Stimulated activated CD4-positive, alpha-beta T cell treated with anti-CD3 and anti-CD28 coated beads, Interleukin-1b, Interleukin-23, amount 100 ng/mL, for 24 hours (primary cell): ENCODE data around the gene IGFBP3.

Source experiments
- DNase-seq, 4 experiments: peaks; one replicate each; pipeline ENCODE4 v3.0.0-alpha.2; 2020; ENCODE audit warnings: low read depth in 4 of 4, low spot score in 1 of 4

Gene IGFBP3

DNA sequence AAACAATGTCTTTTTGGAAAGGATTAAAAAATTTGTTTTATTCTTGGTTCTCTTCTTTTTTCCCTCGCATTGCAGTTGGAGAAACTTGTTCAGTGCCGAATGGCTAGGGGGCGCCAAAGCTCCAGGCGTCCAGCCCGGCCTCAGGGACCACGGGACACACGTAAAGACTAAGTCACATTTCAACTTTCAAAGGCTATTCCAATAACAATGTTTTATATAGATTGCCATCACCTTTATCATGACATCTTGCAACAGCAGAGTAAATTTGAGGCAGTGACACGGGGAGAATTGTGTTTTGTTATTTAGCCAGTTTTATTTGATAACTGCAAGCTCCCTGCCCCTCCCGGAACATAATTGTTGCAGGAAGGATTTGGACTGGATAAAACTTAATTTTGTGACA lies 2.2 kb upstream of the IGFBP3 start:
- DNase-seq: peak in 1 of 4 experiments; percentile 23

DNA sequence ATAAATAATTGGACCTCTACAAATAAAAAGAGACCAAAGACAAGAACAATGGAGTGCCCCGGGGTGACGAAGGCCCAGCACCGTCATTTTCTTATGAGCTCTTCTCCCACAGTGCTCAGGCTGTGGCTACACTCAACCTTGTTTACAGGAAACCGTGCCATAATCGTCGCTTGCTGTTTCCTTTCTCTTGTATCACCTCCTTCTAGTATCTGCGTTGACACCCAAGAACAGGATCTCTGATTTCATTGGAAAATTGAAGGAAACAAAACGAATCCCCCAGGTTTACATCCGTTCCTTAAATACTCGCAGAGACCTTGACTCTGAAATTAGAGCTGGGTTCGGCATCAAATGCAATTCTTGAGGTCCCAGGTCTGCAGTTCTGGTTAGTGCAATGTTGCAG lies 1.7 kb upstream of the IGFBP3 start:
- DNase-seq: no peak

GRCh38 chr7:45921699-45922519 lies 837 bp upstream of the IGFBP3 start:
- no peak for DNase-seq

DNA sequence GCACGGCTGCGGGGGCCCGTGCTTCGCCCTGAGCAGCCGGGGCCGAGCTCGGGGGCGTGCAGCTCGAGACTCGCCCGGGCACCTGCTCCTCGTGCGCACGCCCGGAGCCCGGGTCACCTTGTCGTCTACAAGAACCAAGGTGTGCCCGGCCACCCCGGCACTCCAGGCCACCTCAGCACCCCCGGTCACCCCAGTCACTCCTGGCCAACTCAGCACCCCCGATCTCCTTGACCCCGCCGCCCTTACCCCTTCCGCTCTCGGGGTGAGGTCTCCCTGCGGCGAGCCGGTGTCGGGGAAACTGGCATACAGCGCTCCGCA lies 268 bp upstream of the IGFBP3 start:
- DNase-seq: no peak

DNA sequence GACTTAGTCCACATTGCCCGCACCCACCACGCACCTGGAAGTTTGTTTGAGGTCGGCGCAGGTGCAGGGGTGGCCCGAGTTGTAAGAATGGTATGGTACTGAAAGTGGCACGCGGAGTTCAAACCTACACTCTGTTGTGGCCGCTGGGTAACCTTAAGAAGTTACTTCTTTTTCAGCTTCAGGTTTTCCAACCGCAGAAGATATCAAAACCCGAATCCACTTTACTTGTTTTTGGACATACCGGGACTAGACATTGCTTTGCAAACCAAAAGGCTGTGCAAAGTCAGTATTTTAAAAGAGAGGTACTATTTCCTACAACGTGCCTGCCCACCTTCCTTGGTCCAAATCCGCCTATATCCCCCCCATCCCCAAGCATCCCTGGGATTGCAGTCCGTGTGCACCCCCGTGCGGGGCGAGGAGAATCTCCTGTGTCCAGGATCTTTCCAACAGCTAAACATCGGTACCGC lies 1.0 kb downstream of the IGFBP3 start:
- no peak for DNase-seq

GRCh38 chr7:45919231-45919784 lies 1.8 kb downstream of the IGFBP3 start:
- no peak for DNase-seq

DNA sequence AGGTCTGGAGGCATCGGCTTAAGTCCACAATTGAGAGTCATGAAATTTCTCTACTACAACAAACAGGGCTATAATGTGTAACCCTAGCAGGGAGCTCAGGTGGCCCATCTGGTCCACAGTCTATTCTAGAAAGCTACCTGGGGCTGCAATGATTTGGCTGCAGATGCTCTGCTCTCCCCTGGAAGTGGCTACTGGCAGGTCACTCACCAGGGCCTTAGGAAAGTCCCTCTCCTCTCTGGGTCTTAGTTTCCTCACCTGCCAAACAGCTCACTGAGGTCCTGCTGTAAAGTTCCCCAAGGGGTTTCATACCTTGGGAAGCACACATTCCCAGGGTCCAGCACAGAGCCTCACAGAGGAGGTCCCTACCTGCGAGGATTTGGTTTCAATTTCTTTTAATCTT lies 2.5 kb downstream of the IGFBP3 start:
- no peak for DNase-seq

- DNase-seq: peak; percentile 59 to 74 (median 66)
Measured at GRCh38 chr7:45917658-45918057, 3.4 kb downstream of the IGFBP3 start.

- no peak for DNase-seq
Measured at GRCh38 chr7:45917064-45917463, 4.0 kb downstream of the IGFBP3 start.

GRCh38 chr7:45915606-45916005 lies 5.5 kb downstream of the IGFBP3 start:
- no peak for DNase-seq

DNA sequence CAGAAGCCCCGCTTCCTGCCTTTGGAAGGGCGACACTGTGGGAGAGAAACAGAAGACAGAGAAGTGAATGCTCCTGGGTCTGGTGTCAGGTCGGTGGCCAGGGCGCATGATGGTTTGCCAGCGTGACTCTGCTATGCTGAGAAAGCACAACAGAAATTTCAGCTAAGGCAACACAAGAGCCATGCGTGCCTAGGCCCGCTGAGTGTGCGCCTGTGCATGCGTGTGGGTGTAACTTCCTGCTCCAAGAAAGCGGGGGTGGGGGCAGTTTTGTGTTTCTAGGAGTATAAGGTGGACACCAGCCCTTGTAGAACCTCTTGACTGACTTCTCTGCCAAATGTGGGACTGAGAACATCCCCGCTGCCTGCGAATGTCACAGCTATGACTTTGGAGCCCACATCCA lies 6.2 kb downstream of the IGFBP3 start:
- DNase-seq: no peak

GRCh38 chr7:45912972-45913371 lies 8.1 kb downstream of the IGFBP3 start:
- DNase-seq: no peak

GRCh38 chr7:45911311-45911710 lies 9.8 kb downstream of the IGFBP3 start:
- DNase-seq: no peak

DNA sequence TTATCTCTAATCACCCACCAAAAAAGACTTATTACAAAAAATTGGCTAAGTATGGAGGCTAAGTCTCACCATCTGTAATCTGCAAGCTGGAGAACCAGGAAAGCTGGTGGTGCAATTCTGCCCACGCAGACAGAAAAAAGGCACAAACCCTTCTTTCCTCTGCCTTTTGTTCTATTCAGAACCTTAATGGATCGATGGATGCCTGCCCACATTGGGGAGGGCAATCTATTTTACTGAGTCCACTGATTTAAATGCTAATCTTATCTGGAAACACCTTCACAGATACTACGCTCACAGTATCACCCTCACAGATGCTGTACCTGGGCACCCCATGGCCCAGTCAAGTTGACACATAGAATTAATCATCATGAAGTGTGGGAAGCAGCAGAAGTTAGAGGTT lies 10.2 kb downstream of the IGFBP3 start:
- no peak for DNase-seq

- no peak for DNase-seq
Measured at GRCh38 chr7:45909561-45909960, 11.5 kb downstream of the IGFBP3 start.

DNA sequence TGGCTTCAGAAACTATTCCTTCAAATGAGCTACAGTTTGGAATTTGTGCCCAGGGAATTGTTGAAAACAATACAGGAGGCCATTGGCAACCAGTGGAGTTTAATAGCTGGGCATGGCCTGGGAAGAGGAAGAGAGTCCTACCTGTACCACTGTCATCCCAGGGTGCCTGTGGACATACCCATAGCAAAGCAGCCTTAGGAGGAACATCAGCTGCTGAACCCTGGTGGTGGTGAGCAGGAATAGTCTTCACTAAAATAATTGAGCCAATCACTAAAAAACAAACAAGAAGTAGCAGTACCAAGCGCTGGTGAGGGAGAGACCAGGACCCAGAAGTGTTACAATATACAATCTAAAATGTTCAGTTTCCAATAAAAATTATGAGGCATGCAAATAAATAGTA lies 18.3 kb downstream of the IGFBP3 start:
- no peak for DNase-seq

- DNase-seq: no peak
Measured at GRCh38 chr7:45901566-45901965, 19.5 kb downstream of the IGFBP3 start.

DNA sequence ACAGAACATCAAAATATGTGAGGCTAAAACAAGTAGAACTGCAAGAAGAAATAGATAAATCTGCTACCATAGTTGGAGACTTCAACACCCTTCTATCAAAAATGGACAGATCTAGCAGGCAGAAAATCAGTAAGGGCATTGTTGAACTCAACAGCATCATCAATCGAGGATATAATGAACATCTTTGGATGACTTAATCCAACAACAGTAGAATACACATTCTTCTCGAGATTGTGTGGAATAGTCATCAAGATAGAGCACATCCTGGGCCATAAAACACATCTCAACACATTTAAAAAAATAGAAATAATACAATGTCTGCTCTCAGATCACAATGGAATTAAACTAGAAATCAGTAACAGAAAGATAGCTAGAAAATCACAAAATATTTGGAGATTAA lies 22.9 kb downstream of the IGFBP3 start:
- DNase-seq: no peak

GRCh38 chr7:45897042-45897690 lies 23.9 kb downstream of the IGFBP3 start:
- DNase-seq: no peak

- no peak for DNase-seq
Measured at GRCh38 chr7:45894665-45895062, 26.4 kb downstream of the IGFBP3 start.

DNA sequence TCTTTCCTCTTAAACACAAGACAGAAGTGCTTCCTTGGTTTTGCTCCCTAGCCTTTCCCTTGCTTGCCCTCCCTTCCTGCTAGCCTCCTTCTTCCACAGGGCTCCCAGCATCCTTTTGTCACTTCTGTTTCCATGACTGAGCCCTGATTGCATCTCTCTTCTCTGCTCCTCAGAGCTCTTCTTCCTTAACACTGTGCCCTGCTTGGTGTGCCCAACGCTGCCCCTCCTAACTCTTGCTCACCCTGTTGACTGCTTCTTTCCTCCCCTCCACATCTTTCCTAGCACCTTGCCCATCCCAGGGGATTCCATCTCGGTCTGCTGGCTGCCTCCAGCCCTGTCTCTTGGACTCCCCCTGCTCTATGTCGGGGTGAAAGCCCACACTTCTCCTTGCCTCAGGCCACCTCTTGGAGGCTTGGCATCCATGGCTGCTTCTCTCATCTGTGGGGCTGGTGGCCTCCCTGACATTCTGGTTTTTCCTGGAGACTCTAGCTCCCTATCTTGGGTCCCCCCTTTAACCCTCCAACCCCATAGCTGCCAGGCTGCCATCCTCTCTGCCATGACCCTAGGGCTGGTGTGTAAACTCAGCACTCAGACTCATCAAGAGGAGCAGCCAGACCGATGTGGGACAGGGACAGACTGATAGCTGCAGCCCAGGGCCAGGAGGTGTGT lies 26.9 kb downstream of the IGFBP3 start:
- DNase-seq: no peak
